ENCODE measurements around the gene NAT9.

NAT9 gene

GRCh38 chr17:74740173-74740572 lies 36.0 kb downstream of the NAT9 start:
- no peak overlapping the region for H3K27ac ChIP-seq (ENCODE audit: low read depth, low read length)

GRCh38 chr17:74739227-74739831 lies 36.8 kb downstream of the NAT9 start:
- peaks cover 7% of the 10 kb centered on the region for H3K4me1 ChIP-seq (ENCODE audit: insufficient read depth, low read length)
- no peak overlapping the region for H3K27ac ChIP-seq (ENCODE audit: low read depth, low read length)
- peaks cover 26 to 62% of the 10 kb centered on the region in 2 donors for H3K27me3 ChIP-seq (ENCODE audit: control insufficient read depth in 1 of 2, insufficient read depth in 2 of 2, low read length in 2 of 2)
- no peaks in the 10 kb centered on the region for H3K9me3 ChIP-seq (ENCODE audit: low read length)
- no peak overlapping the region for H3K9ac ChIP-seq (ENCODE audit: low read length)
- H3K4me3 ChIP-seq (ENCODE audit: low read depth in 1 of 2, low read length in 2 of 2), result no peak overlapping the region
- H3K36me3 ChIP-seq (ENCODE audit: insufficient read depth, low read length), result no peaks in the 10 kb centered on the region

More at GRCh38 chr17:74740173-74740572, 36.0 kb downstream of the NAT9 start:
- Histone ChIP-seq H3K9me3 (ENCODE audit: low read length) (no peaks in the 10 kb centered on the region), H3K9ac (ENCODE audit: low read length) (no peak overlapping the region), H3K4me1 (ENCODE audit: insufficient read depth, low read length) (peaks cover 7% of the 10 kb centered on the region), H3K36me3 (ENCODE audit: insufficient read depth, low read length) (no peaks in the 10 kb centered on the region), H3K4me3 (ENCODE audit: low read depth in 1 of 2, low read length in 2 of 2) (no peak overlapping the region), H3K27me3 (ENCODE audit: control insufficient read depth in 1 of 2, insufficient read depth in 2 of 2, low read length in 2 of 2) (peaks cover 25 to 65% of the 10 kb centered on the region in 2 donors)

- H3K27me3 ChIP-seq (ENCODE audit: control insufficient read depth in 1 of 2, insufficient read depth in 2 of 2, low read length in 2 of 2), result peaks cover 24 to 62% of the 10 kb centered on the region in 2 donors
- no peak overlapping the region for H3K9ac ChIP-seq (ENCODE audit: low read length)
- H3K4me3 ChIP-seq (ENCODE audit: low read depth in 1 of 2, low read length in 2 of 2), result peak overlapping the region in 1 of 2 donors; percentile 28
- no peak overlapping the region for H3K27ac ChIP-seq (ENCODE audit: low read depth, low read length)
- no peaks in the 10 kb centered on the region for H3K9me3 ChIP-seq (ENCODE audit: low read length)
- H3K4me1 ChIP-seq (ENCODE audit: insufficient read depth, low read length), result peaks cover 7% of the 10 kb centered on the region
- no peaks in the 10 kb centered on the region for H3K36me3 ChIP-seq (ENCODE audit: insufficient read depth, low read length)
Observed at GRCh38 chr17:74738051-74738996, 37.8 kb downstream of the NAT9 start.

GRCh38 chr17:74737299-74738050 lies 38.7 kb downstream of the NAT9 start:
- Histone ChIP-seq H3K9ac (ENCODE audit: low read length) (no peak overlapping the region), H3K4me3 (ENCODE audit: low read depth in 1 of 2, low read length in 2 of 2) (peak overlapping the region in 1 of 2 donors; percentile 28), H3K4me1 (ENCODE audit: insufficient read depth, low read length) (peaks cover 7% of the 10 kb centered on the region), H3K27ac (ENCODE audit: low read depth, low read length) (no peak overlapping the region), H3K9me3 (ENCODE audit: low read length) (no peaks in the 10 kb centered on the region), H3K27me3 (ENCODE audit: control insufficient read depth in 1 of 2, insufficient read depth in 2 of 2, low read length in 2 of 2) (peaks cover 24 to 60% of the 10 kb centered on the region in 2 donors), H3K36me3 (ENCODE audit: insufficient read depth, low read length) (no peaks in the 10 kb centered on the region)

GRCh38 chr17:74736513-74737298 lies 39.4 kb downstream of the NAT9 start, which contains the start of gene RAB37:
Gene RAB37, plus strand, starts transcription at chr17:74737256. Its CDS starts 17 bp downstream, at chr17:74737273.
- Histone ChIP-seq H3K27me3 (ENCODE audit: control insufficient read depth in 1 of 2, insufficient read depth in 2 of 2, low read length in 2 of 2) (peaks cover 24 to 60% of the 10 kb centered on the region in 2 donors), H3K36me3 (ENCODE audit: insufficient read depth, low read length) (no peaks in the 10 kb centered on the region), H3K27ac (ENCODE audit: low read depth, low read length) (no peak within 1 kb of the TSS), H3K4me3 (ENCODE audit: low read depth in 1 of 2, low read length in 2 of 2) (peak within 1 kb of the TSS in 1 of 2 donors; percentile 38), H3K4me1 (ENCODE audit: insufficient read depth, low read length) (peaks cover 7% of the 10 kb centered on the region), H3K9me3 (ENCODE audit: low read length) (no peaks in the 10 kb centered on the region), H3K9ac (ENCODE audit: low read length) (no peak within 1 kb of the TSS)

- no peaks in the 10 kb centered on the region for H3K36me3 ChIP-seq (ENCODE audit: insufficient read depth, low read length)
- H3K9me3 ChIP-seq (ENCODE audit: low read length), result no peaks in the 10 kb centered on the region
- H3K27me3 ChIP-seq (ENCODE audit: control insufficient read depth in 1 of 2, insufficient read depth in 2 of 2, low read length in 2 of 2), result peaks cover 24 to 42% of the 10 kb centered on the region in 2 donors
- H3K4me1 ChIP-seq (ENCODE audit: insufficient read depth, low read length), result peaks cover 7% of the 10 kb centered on the region
- no peak overlapping the region for H3K9ac ChIP-seq (ENCODE audit: low read length)
- H3K4me3 ChIP-seq (ENCODE audit: low read depth in 1 of 2, low read length in 2 of 2), result no peak overlapping the region
- no peak overlapping the region for H3K27ac ChIP-seq (ENCODE audit: low read depth, low read length)
Observed at GRCh38 chr17:74734256-74734655, 41.9 kb downstream of the NAT9 start.

GRCh38 chr17:74733365-74734122 lies 42.6 kb downstream of the NAT9 start:
- H3K36me3 ChIP-seq (ENCODE audit: insufficient read depth, low read length), result no peaks in the 10 kb centered on the region
- H3K4me1 ChIP-seq (ENCODE audit: insufficient read depth, low read length), result peaks cover 7% of the 10 kb centered on the region
- no peak overlapping the region for H3K27ac ChIP-seq (ENCODE audit: low read depth, low read length)
- no peak overlapping the region for H3K9ac ChIP-seq (ENCODE audit: low read length)
- H3K4me3 ChIP-seq (ENCODE audit: low read depth in 1 of 2, low read length in 2 of 2), result no peak overlapping the region
- peaks cover 17 to 35% of the 10 kb centered on the region in 2 donors for H3K27me3 ChIP-seq (ENCODE audit: control insufficient read depth in 1 of 2, insufficient read depth in 2 of 2, low read length in 2 of 2)
- H3K9me3 ChIP-seq (ENCODE audit: low read length), result no peaks in the 10 kb centered on the region

- H3K4me1 ChIP-seq (ENCODE audit: insufficient read depth, low read length), result no peaks in the 10 kb centered on the region
- no peak overlapping the region for H3K27ac ChIP-seq (ENCODE audit: low read depth, low read length)
- no peak overlapping the region for H3K4me3 ChIP-seq (ENCODE audit: low read depth in 1 of 2, low read length in 2 of 2)
- H3K36me3 ChIP-seq (ENCODE audit: insufficient read depth, low read length), result no peaks in the 10 kb centered on the region
- peaks cover 4 to 22% of the 10 kb centered on the region in 2 donors for H3K27me3 ChIP-seq (ENCODE audit: control insufficient read depth in 1 of 2, insufficient read depth in 2 of 2, low read length in 2 of 2)
- H3K9me3 ChIP-seq (ENCODE audit: low read length), result no peaks in the 10 kb centered on the region
- no peak overlapping the region for H3K9ac ChIP-seq (ENCODE audit: low read length)
Observed at GRCh38 chr17:74732042-74732867, 43.9 kb downstream of the NAT9 start.

- no peak overlapping the region for H3K4me3 ChIP-seq (ENCODE audit: low read depth in 1 of 2, low read length in 2 of 2)
- no peak overlapping the region for H3K27ac ChIP-seq (ENCODE audit: low read depth, low read length)
- H3K9ac ChIP-seq (ENCODE audit: low read length), result no peak overlapping the region
- no peaks in the 10 kb centered on the region for H3K36me3 ChIP-seq (ENCODE audit: insufficient read depth, low read length)
- no peaks in the 10 kb centered on the region for H3K9me3 ChIP-seq (ENCODE audit: low read length)
- no peaks in the 10 kb centered on the region for H3K4me1 ChIP-seq (ENCODE audit: insufficient read depth, low read length)
- peaks cover 4 to 12% of the 10 kb centered on the region in 2 donors for H3K27me3 ChIP-seq (ENCODE audit: control insufficient read depth in 1 of 2, insufficient read depth in 2 of 2, low read length in 2 of 2)
Observed at GRCh38 chr17:74731347-74731605, 44.9 kb downstream of the NAT9 start.

Data from muscle layer of colon (tissue), 2 donors.